GM12864 (cell line): ENCODE results near the gene GOLT1B.
A peak's percentile ranks its signal among the peaks of the same experiment; 100 is the strongest.
"Not testable (repeated sequence)": the region's sequence is repeated elsewhere in the genome, so short reads cannot be mapped to it uniquely, and the experiment has no call there.

ENCODE experiments used
- DNase-seq: peaks from one replicate; pipeline ENCODE4 v3.0.0-alpha.2; 2011; ENCODE audit warnings: low read depth
- H3K4me3 ChIP-seq: 2 replicates; pipeline ENCODE4 v1.5.1; 2011; ENCODE audit warnings: mild to moderate bottlenecking, low read depth, low read length, control low read depth
- TF ChIP-seq, protein P1 (sequence below): IDR thresholded peaks from 2 replicates; pipeline ENCODE4 v1.5.1; 2011; ENCODE audit warnings: low read depth, mild to moderate bottlenecking, moderate library complexity, low read length, control low read depth, inconsistent platforms; ENCODE audit errors: missing control alignments

Gene GOLT1B, protein sequence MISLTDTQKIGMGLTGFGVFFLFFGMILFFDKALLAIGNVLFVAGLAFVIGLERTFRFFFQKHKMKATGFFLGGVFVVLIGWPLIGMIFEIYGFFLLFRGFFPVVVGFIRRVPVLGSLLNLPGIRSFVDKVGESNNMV

DNA sequence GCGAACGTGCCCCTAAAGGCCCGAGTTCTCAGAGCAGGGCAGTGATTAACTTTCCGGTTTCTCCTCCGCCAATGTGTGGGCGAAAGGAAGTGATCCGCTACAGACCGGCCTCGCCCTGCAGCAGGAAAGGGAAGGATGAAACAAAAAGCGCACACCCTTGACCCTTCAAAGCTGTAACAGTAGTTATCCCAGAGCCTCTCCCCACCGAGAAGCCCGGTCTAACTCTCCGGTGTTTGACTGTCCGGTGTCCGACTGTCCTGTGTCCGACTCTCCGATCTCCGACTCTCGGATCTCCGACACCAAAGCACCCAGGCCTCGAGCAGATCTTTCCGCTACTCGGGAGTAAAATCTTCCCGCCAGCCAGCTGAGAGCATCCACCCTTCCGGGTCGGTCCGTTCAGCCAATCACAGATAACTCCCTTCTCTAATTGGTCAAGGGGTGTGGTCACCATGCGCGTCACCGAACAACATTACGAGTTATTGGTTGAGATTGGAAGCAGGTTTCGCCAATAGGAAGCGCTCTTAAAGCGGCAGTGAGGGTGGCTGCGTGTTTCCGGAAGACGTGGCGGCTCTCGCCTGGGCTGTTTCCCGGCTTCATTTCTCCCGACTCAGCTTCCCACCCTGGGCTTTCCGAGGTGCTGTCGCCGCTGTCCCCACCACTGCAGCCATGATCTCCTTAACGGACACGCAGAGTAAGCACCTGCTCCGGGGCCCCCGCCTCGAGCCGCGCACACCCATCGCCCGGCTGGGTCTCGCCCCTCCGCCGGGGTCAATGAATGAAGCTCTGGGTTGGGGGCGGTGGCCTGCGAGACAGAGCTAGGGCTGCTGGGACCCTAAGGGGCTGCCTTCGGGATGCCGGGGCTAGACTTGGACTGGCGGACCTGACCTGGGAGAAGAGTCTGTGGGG is at the start of gene GOLT1B, which contains the start of gene RECQL:
Gene GOLT1B, plus strand, starts transcription at position 532 of the 906 bp plus-strand sequence. Its CDS starts 135 bp downstream, at position 667.
Gene RECQL, minus strand, starts transcription at position 378 of the 906 bp plus-strand sequence. CDS start 2,065 bp downstream, outside the sequence.
- TF ChIP-seq, protein P1, sequence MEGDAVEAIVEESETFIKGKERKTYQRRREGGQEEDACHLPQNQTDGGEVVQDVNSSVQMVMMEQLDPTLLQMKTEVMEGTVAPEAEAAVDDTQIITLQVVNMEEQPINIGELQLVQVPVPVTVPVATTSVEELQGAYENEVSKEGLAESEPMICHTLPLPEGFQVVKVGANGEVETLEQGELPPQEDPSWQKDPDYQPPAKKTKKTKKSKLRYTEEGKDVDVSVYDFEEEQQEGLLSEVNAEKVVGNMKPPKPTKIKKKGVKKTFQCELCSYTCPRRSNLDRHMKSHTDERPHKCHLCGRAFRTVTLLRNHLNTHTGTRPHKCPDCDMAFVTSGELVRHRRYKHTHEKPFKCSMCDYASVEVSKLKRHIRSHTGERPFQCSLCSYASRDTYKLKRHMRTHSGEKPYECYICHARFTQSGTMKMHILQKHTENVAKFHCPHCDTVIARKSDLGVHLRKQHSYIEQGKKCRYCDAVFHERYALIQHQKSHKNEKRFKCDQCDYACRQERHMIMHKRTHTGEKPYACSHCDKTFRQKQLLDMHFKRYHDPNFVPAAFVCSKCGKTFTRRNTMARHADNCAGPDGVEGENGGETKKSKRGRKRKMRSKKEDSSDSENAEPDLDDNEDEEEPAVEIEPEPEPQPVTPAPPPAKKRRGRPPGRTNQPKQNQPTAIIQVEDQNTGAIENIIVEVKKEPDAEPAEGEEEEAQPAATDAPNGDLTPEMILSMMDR: no peak
- DNase-seq: peak; percentile 96
- H3K4me3 ChIP-seq: peak within 1 kb of the TSS; percentile 81

DNA sequence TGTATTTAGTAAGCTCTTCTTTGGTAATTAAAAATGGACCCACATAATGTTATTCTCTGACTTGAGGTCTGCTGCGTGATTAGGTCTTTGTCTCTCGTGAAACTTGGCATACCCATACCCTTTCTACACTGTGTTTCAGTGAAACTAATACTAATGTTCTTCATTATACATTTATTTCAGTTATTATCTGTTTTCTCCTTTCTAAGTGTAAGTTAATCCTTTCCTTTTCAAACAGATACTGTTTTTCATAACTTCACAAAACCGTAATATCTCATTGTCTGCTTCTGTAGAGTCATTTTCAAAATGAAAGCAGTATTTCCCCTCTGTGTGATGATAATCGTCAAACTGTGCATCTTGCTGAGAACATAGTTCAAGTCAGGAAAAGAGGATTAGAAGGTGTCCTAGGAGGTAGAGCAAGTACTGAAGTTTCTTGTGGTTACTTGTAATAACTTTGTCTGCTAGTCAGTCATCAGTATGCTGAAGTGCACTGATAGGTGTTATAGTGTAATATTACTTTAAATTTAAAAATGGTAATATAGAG is 48.2 kb upstream of the GOLT1B start:
- TF ChIP-seq, protein P1: no peak
- no peak for DNase-seq
- no peak overlapping the region for H3K4me3 ChIP-seq

DNA sequence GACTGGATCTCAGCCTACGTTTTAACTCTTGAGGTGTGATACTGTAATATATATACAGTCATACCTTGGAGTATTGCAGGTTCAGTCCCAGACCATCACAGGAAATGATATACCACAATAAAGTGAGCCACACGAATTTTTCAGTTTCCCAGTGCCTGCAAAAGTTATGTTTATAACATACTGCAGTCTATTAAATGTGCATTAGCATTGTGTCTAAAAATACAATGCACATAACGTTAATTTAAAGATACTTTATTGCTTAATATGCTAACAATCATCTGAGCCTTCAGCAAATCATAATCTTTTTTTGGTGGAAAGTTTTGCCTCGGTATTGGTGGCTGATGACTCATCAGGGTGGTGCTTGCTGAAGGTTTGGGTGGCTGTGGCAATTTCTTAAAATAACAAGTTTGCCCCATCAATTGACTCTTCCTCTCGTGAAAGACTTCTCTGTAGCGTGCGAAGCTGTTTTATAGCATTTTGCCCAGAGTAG is 45.3 kb upstream of the GOLT1B start:
- no peak overlapping the region for H3K4me3 ChIP-seq
- TF ChIP-seq, protein P1: no peak
- no peak for DNase-seq

DNA sequence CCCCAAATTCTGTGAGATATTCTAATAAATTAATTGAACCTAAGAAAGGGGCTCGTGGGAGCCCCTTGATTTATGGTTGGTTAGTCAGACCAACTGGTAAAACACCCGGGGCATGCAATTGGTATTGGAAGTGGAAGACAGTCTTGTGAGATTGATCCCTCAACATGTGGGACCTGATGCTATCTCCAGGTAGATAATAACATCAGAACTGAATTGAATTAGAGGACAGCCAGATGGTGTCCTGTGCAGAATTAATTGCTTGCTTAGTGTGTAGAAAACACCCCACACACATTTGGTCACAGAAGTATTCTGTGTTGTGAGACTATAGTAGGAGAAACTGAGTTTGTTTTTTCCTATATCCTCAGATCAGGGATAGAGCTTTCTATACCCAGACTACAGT is 42.1 kb upstream of the GOLT1B start:
- TF ChIP-seq, protein P1: no peak
- no peak for DNase-seq
- H3K4me3 ChIP-seq: no peak overlapping the region

DNA sequence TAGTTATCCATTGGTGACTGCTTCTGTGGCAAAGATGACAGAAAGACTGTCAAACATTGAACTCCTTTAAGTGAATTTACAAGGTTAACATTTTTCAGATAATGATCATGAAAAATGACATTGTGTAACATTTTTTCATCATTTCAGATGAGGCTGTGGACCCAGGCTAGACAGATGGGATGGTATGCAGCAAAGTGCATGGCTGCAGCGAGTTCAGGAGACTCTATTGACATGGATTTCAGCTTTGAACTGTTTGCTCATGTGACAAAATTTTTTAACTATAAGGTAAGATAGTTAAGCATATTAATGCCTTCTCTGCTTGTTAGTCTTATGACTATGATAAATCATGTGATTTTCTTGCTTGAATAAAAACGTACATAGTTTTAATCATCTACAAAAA is 34.3 kb upstream of the GOLT1B start:
- DNase-seq, H3K4me3 ChIP-seq: not testable (repeated sequence)

DNA sequence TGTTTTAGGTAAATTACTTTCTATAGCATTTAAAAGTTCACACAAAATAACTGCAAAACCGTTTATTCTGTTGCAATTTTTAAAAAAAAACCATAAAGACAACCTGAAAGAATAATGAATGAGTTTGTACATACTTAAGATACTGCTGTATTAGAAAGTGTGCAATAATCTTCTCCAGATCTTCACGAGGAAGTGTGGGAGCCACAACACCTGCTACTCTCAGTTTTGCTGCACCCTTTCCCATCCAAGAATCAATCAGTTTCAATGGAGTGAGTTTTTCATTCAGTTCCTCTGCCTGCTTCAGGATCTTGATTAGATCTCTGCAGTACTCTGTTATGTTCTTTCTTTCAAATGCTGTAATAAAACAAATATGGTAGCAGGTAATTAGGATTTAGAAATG is 30.3 kb upstream of the GOLT1B start:
- TF ChIP-seq, protein P1: no peak
- no peak for DNase-seq
- no peak overlapping the region for H3K4me3 ChIP-seq

DNA sequence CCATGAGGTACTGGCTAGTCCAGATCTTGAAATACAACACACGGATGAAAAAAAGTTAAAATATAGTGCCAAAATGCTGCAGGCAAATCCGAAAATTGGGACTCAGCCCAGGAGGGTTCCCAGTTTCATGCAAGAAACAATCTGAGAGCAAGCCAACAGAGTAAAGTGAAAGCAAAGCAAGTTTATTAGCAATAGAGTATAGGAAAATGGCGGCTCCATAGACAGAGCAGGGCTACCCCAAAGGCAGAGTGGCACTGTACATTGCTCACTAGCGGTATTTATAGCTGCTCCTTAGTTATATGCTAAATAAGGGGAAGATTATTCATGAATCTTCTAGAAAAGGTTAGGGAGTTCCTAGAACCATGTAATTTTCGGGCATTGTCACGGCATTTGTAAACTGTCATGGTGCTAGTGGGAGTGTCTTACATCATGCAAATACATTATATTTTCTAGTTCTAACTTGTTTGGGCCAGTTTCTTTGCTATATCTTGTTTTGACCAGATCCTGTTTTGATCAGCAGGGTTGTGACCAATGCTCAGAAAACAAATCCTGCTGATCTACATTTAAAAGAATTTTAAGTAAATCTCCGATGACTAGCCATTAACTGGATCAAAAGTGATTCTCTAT is 29.3 kb upstream of the GOLT1B start:
- TF ChIP-seq, protein P1: no peak
- H3K4me3 ChIP-seq: no peak overlapping the region
- no peak for DNase-seq
